H1 (cell line): ENCODE results near the gene KLHL30. TPM values are rescaled to one million over a fixed set of nuclear protein-coding genes. Genes with fewer than 3 reads are reported as not detected.

ENCODE experiments used
- EP300 ChIP-seq, 2 experiments: IDR thresholded peaks; 1 replicate in 1 of 2; 2 replicates in 1 of 2; pipeline ENCODE4 v1.6.1; 2011 to 2012; ENCODE audit warnings: low read depth in 2 of 2, low read length in 2 of 2, mild to moderate bottlenecking in 2 of 2, borderline replicate concordance in 1 of 2, inconsistent platforms in 1 of 2, moderate library complexity in 1 of 2
- GTF2F1 ChIP-seq: IDR thresholded peaks from 2 replicates; pipeline ENCODE4 v1.6.1; 2012; ENCODE audit warnings: low read depth, low read length, improper control_type of control experiment, borderline replicate concordance
- MAFK ChIP-seq: IDR thresholded peaks from 2 replicates; pipeline ENCODE4 v1.6.1; 2012; ENCODE audit warnings: low read depth, mild to moderate bottlenecking, improper control_type of control experiment, low read length
- NANOG ChIP-seq: IDR thresholded peaks from 2 replicates; pipeline ENCODE4 v1.6.1; 2011; ENCODE audit warnings: low read length, low read depth, mild to moderate bottlenecking, inconsistent platforms; ENCODE audit not compliant: insufficient read depth, poor library complexity, severe bottlenecking
- POU5F1 ChIP-seq: IDR thresholded peaks from 2 replicates; pipeline ENCODE4 v1.6.1; 2011; ENCODE audit warnings: low read depth, mild to moderate bottlenecking, low read length, moderate library complexity
- SRF ChIP-seq: IDR thresholded peaks from 2 replicates; pipeline ENCODE4 v1.6.1; 2011; ENCODE audit warnings: mild to moderate bottlenecking, low read depth, low read length, moderate library complexity
- TAF7 ChIP-seq: optimal IDR thresholded peaks from 2 replicates; pipeline ENCODE3; 2011; ENCODE audit warnings: low read depth, mild to moderate bottlenecking, inconsistent platforms, low read length, moderate library complexity, borderline replicate concordance
- polyA plus RNA-seq, 7 experiments: library from polyadenylated mRNA; depleted of rRNA in 3 of 7; stranded (reverse) in 5 of 7; unstranded in 2 of 7; fragments of >200 nt in 5 of 7; fragments of 200-250 nt in 2 of 7; gene quantifications; 1 replicate in 5 of 7; 2 replicates in 1 of 7; 4 replicates in 1 of 7; pipeline versions ENCODE4 v1.2.1 to v1.2.3, GENCODE V29; 2011 to 2013; ENCODE audit warnings: missing spikeins in 2 of 7, mixed read lengths in 2 of 7
- total RNA-seq: library from RNA; stranded (reverse); fragmentation: NEBNext Ultra II Directional; extraction: Animal tissue kit (Norgen Biotek cat#: 25700); gene quantifications from 2 replicates; pipeline ENCODE4 v1.2.1, GENCODE V29; 2021

KLHL30 gene
- total and polyA plus RNA-seq, 2 of the 8 experiments (the other 6 are each of a cell fraction or from before 2014, with no cell fraction given): not detected

- TF ChIP-seq TAF7 (no peak), SRF (no peak), MAFK (no peak), POU5F1 (no peak), NANOG (no peak), GTF2F1 (no peak), EP300 (IDR thresholded peaks at IDR 0.05; ENCODE audit: borderline replicate concordance in 1 of 2, low read depth in 2 of 2, low read length in 2 of 2) (no peak)
- TF ChIP-seq, all 59 proteins: peak for 0
Observed at GRCh38 chr2:238172439-238172838, 34.0 kb downstream of the KLHL30 start (continued).
